Caco-2 (cell line): ENCODE data around the gene HEPACAM. TPM values are rescaled to one million over a fixed set of nuclear protein-coding genes. Genes with fewer than 3 reads are reported as not detected.
A peak's percentile ranks its signal among the peaks of the same experiment; 100 is the strongest.

Source experiments
- BruUV-seq: library from RNA; stranded (reverse); fragments of 400-500 nt; replicated peaks from 2 replicates; lab custom pipeline; 2021; lab: Mats Ljungman, UMichigan
- CTCF ChIA-PET: fragments of 300-600 bp; sonication (Branson Sonifier 250); formaldehyde crosslinking; loops from one replicate; lab custom pipeline; 2022; ENCODE audit warnings: antibody characterized with exemption; lab: Charles Lee
- POLR2A ChIA-PET: fragments of 300-600 bp; sonication (Branson Sonifier 250); formaldehyde crosslinking; loops from one replicate; lab custom pipeline; 2022; ENCODE audit warnings: antibody characterized with exemption; lab: Charles Lee
- DNase-seq, 2 experiments: peaks; one replicate each; pipeline versions ENCODE4 v3.0.0 to v3.0.0-alpha.2; 2020 to 2022
- H3K27me3 ChIP-seq: replicated peaks from 2 replicates; pipeline ENCODE4 v1.6.0; 2011; ENCODE audit warnings: low read length; ENCODE audit not compliant: control insufficient read depth, insufficient read depth
- H3K36me3 ChIP-seq: 2 replicates; pipeline ENCODE4 v1.5.1; 2011; ENCODE audit warnings: low read length; ENCODE audit not compliant: control insufficient read depth, insufficient read depth
- H3K4me1 ChIP-seq: fragments of 250-450 bp; sonication (Bioruptor Pico); 2 replicates; pipeline ENCODE4 v1.5.1; 2020; ENCODE audit warnings: mild to moderate bottlenecking
- H3K4me3 ChIP-seq: 2 replicates; pipeline ENCODE4 v1.5.1; 2011; ENCODE audit warnings: low read depth, mild to moderate bottlenecking, control low read depth, low read length
- H3K9me3 ChIP-seq: fragments of 250-450 bp; sonication (Bioruptor Pico); 2 replicates; pipeline ENCODE4 v1.5.1; 2020; ENCODE audit warnings: mild to moderate bottlenecking, moderate library complexity
- H3K27ac Mint-ChIP-seq: one replicate; pipeline ENCODE4 v1.8.0; 2022; ENCODE audit warnings: mixed read lengths; ENCODE audit not compliant: unreplicated experiment
- H3K27me3 Mint-ChIP-seq: one replicate; pipeline ENCODE4 v1.8.0; 2022; ENCODE audit warnings: mixed read lengths; ENCODE audit not compliant: insufficient read depth, unreplicated experiment
- H3K36me3 Mint-ChIP-seq: one replicate; pipeline ENCODE4 v1.8.0; 2022; ENCODE audit warnings: mild to moderate bottlenecking, mixed read lengths; ENCODE audit not compliant: insufficient read depth, unreplicated experiment
- H3K4me1 Mint-ChIP-seq: one replicate; pipeline ENCODE4 v1.8.0; 2022; ENCODE audit warnings: low read depth, mixed read lengths; ENCODE audit not compliant: unreplicated experiment
- H3K4me3 Mint-ChIP-seq: one replicate; pipeline ENCODE4 v1.8.0; 2022; ENCODE audit warnings: mild to moderate bottlenecking, moderate library complexity, mixed read lengths; ENCODE audit not compliant: unreplicated experiment
- H3K9me3 Mint-ChIP-seq: one replicate; pipeline ENCODE4 v1.8.0; 2022; ENCODE audit warnings: mixed read lengths; ENCODE audit not compliant: unreplicated experiment
- CTCF ChIP-seq, 2 experiments: fragments of 200-600 bp in 1 of 2; IDR thresholded peaks; 1 replicate in 1 of 2; 2 replicates in 1 of 2; pipeline versions ENCODE4 v1.5.1 to v1.8.0; 2011 to 2022; ENCODE audit warnings: antibody characterized with exemption in 1 of 2, control low read depth in 1 of 2, inconsistent platforms in 1 of 2, low read depth in 1 of 2, low read length in 1 of 2, mild to moderate bottlenecking in 1 of 2, moderate library complexity in 1 of 2; ENCODE audit not compliant: insufficient read depth in 1 of 2, severe bottlenecking in 1 of 2, unreplicated experiment in 1 of 2
- intact Hi-C: fragments of 100-400 bp; cut with micrococcal nuclease; formaldehyde crosslinking; loops from one replicate; pipeline ENCODE4 v1.10.0; 2022; ENCODE audit not compliant: unreplicated experiment
- total RNA-seq: library from RNA; stranded (reverse); gene quantifications from 2 replicates; pipeline ENCODE4 v1.2.3, GENCODE V29; 2022

HEPACAM gene
- total RNA-seq, 1 experiment from 2014 or later, result 0.11 TPM

- Mint-ChIP-seq H3K36me3 (no peaks in the 10 kb centered on the region), H3K27me3 (peaks cover 19% of the 10 kb centered on the region), H3K9me3 (no peaks in the 10 kb centered on the region), H3K27ac (no peak overlapping the region), H3K4me1 (no peaks in the 10 kb centered on the region), H3K4me3 (no peak overlapping the region)
- CTCF ChIA-PET, result interaction anchor here (2.7 kb wide), 1 partner anchor 10 kb away, joined by 11 read pairs; no protein-coding TSS in a partner anchor
- BruUV-seq, result no TSS peak
- H3K36me3 ChIP-seq, result no peaks in the 10 kb centered on the region
- no peaks in the 10 kb centered on the region for H3K9me3 ChIP-seq
- H3K27me3 ChIP-seq, result peaks cover 2% of the 10 kb centered on the region
- POLR2A ChIA-PET, result no interaction called here
- peak in 1 of 2 experiments; percentile 32 for DNase-seq
- TF ChIP-seq CTCF (IDR thresholded peaks at IDR 0.05; ENCODE audit: insufficient read depth in 1 of 2, low read depth in 1 of 2, low read length in 1 of 2, severe bottlenecking in 1 of 2, unreplicated experiment in 1 of 2), result no peak
- H3K4me1 ChIP-seq, result peaks cover 15% of the 10 kb centered on the region
- no peak overlapping the region for H3K4me3 ChIP-seq
- intact Hi-C loops, result no loop called here
Measured at GRCh38 chr11:124886476-124886875, 49.4 kb downstream of the HEPACAM start.

- intact Hi-C loops, result no loop called here
- BruUV-seq, result no TSS peak
- H3K36me3 ChIP-seq, result no peaks in the 10 kb centered on the region
- TF ChIP-seq CTCF (IDR thresholded peaks at IDR 0.05; ENCODE audit: insufficient read depth in 1 of 2, low read depth in 1 of 2, low read length in 1 of 2, severe bottlenecking in 1 of 2, unreplicated experiment in 1 of 2), result no peak
- no peak overlapping the region for H3K4me3 ChIP-seq
- H3K27me3 ChIP-seq, result peaks cover 2% of the 10 kb centered on the region; the same call in 1 of the 2 replicates
- H3K9me3 ChIP-seq, result no peaks in the 10 kb centered on the region
- DNase-seq, result peak in 1 of 2 experiments; percentile 33
- ChIA-PET CTCF (interaction anchor here (0.6 to 1.9 kb wide), 3 partner anchors 8 to 1584 kb away, joined by 4 to 6 read pairs (median 4); no protein-coding TSS in a partner anchor), POLR2A (no interaction called here)
- Mint-ChIP-seq H3K4me3 (no peak overlapping the region), H3K4me1 (no peaks in the 10 kb centered on the region), H3K27ac (no peak overlapping the region), H3K27me3 (peaks cover 19% of the 10 kb centered on the region), H3K9me3 (no peaks in the 10 kb centered on the region), H3K36me3 (no peaks in the 10 kb centered on the region)
- H3K4me1 ChIP-seq, result peaks cover 15% of the 10 kb centered on the region
Measured at GRCh38 chr11:124884869-124885479, 50.9 kb downstream of the HEPACAM start.

- CTCF ChIA-PET, result interaction anchor here (1.9 kb wide), 1 partner anchor 8 kb away, joined by 6 read pairs; no protein-coding TSS in a partner anchor
- Mint-ChIP-seq H3K4me3 (no peak overlapping the region), H3K9me3 (no peaks in the 10 kb centered on the region), H3K27ac (no peak overlapping the region), H3K36me3 (no peaks in the 10 kb centered on the region), H3K4me1 (no peaks in the 10 kb centered on the region), H3K27me3 (peaks cover 14% of the 10 kb centered on the region)
- no peaks in the 10 kb centered on the region for H3K9me3 ChIP-seq
- H3K4me1 ChIP-seq, result peaks cover 15% of the 10 kb centered on the region
- POLR2A ChIA-PET, result no interaction called here
- DNase-seq, result peak in 1 of 2 experiments; percentile 26
- intact Hi-C loops, result no loop called here
- no peaks in the 10 kb centered on the region for H3K36me3 ChIP-seq
- no TSS peak for BruUV-seq
- no peak overlapping the region for H3K4me3 ChIP-seq
- H3K27me3 ChIP-seq, result no peaks in the 10 kb centered on the region; the same call in 1 of the 2 replicates
- no peak for TF ChIP-seq CTCF (IDR thresholded peaks at IDR 0.05; ENCODE audit: insufficient read depth in 1 of 2, low read depth in 1 of 2, low read length in 1 of 2, severe bottlenecking in 1 of 2, unreplicated experiment in 1 of 2)
Measured at GRCh38 chr11:124884340-124884739, 51.5 kb downstream of the HEPACAM start.
